22Rv1 (cell line): ENCODE results near the gene AGAP1.

Source experiments
- CTCF ChIP-seq: fragments of 450-650 bp; IDR thresholded peaks from 2 replicates; pipeline ENCODE4 v1.5.1; 2017; ENCODE audit warnings: mild to moderate bottlenecking
- ZFX ChIP-seq: fragments of 450-650 bp; IDR thresholded peaks from 2 replicates; pipeline ENCODE4 v1.6.1; 2017; ENCODE audit warnings: antibody characterized with exemption, borderline replicate concordance

GRCh38 chr2:235663875-235664274 lies 170.0 kb downstream of the AGAP1 start:
- TF ChIP-seq CTCF (no peak), ZFX (no peak)
